ENCODE measurements around the gene MLNR. TPM values are rescaled to one million over a fixed set of nuclear protein-coding genes. Genes with fewer than 3 reads are reported as not detected.

The MLNR gene
- total and polyA plus RNA-seq, 4 experiments from 2014 or later: not detected

GRCh38 chr13:49246850-49247642 is 26.9 kb downstream of the MLNR start:
- Mint-ChIP-seq H3K4me3 (peak overlapping the region; percentile 94 to 99 (median 97)), H3K9me3 (peaks cover 0 to 6% (median 0%) of the 10 kb centered on the region in 8 donors), H3K36me3 (peaks cover 0 to 23% of the 10 kb centered on the region in 2 donors), H3K4me1 (peaks cover 21 to 47% (median 34%) of the 10 kb centered on the region in 4 donors), H3K27me3 (peaks cover 0 to 4% of the 10 kb centered on the region in 2 donors), H3K27ac (peak overlapping the region; percentile 95 to 99 (median 97))
- no peak for DNase-seq
- H3K27ac ChIP-seq (ENCODE audit: low read depth, low read length): peak overlapping the region; percentile 89
- POLR2A ChIA-PET (ENCODE audit: partially characterized antibody): interaction anchor here (0.9 to 2.5 kb wide), 4 partner anchors 11 to 338 kb away, joined by 3 to 33 read pairs (median 6); partner anchors contain the start of genes FNDC3A, MLNR and RCBTB1
- peak overlapping the region; percentile 86 to 89 for H3K4me3 ChIP-seq (ENCODE audit: low read length in 2 of 2)
- H3K9me3 ChIP-seq (ENCODE audit: control insufficient read depth in 1 of 2, low read length in 2 of 2): no peaks in the 10 kb centered on the region
- intact Hi-C loops (cut with micrococcal nuclease): loop anchor here (1.0 to 5.0 kb wide), 5 partner anchors 10 to 545 kb away; partner anchors contain the start of genes KPNA3, PHF11 and RCBTB1
- no peaks in the 10 kb centered on the region for H3K27me3 ChIP-seq (ENCODE audit: insufficient read depth, low read length)
- CTCF ChIA-PET (ENCODE audit: partially characterized antibody): interaction anchor here (1.7 to 3.0 kb wide), 5 partner anchors 9 to 36 kb away, joined by 7 to 17 read pairs (median 9); no protein-coding TSS in a partner anchor
- H3K36me3 ChIP-seq (ENCODE audit: insufficient read depth, low read length): peaks cover under 1% of the 10 kb centered on the region
- H3K4me1 ChIP-seq (ENCODE audit: insufficient read depth, low read length): peaks cover 40% of the 10 kb centered on the region

GRCh38 chr13:49247643-49248621 is 27.8 kb downstream of the MLNR start, which contains the start of gene CDADC1:
CDADC1 (plus strand) TSS chr13:49247925; CDS start chr13:49248038, 113 bp downstream.
- ChIA-PET CTCF (ENCODE audit: partially characterized antibody) (interaction anchor here (0.9 to 3.0 kb wide), 10 partner anchors 8 to 272 kb away, joined by 3 to 17 read pairs (median 7); partner anchors contain the start of genes CAB39L, FNDC3A and SETDB2), POLR2A (ENCODE audit: partially characterized antibody) (interaction anchor here (0.9 to 2.5 kb wide), 8 partner anchors 10 to 337 kb away, joined by 3 to 33 read pairs (median 6); partner anchors contain the start of genes CAB39L, FNDC3A, MLNR and RCBTB1)
- Mint-ChIP-seq H3K27me3 (peaks cover 0 to 4% of the 10 kb centered on the region in 2 donors), H3K27ac (peak within 1 kb of the TSS; percentile 95 to 99 (median 97)), H3K36me3 (peaks cover 0 to 23% of the 10 kb centered on the region in 2 donors), H3K4me1 (peaks cover 24 to 51% (median 38%) of the 10 kb centered on the region in 4 donors), H3K4me3 (peak within 1 kb of the TSS; percentile 94 to 99 (median 97)), H3K9me3 (peaks cover 0 to 2% (median 0%) of the 10 kb centered on the region in 8 donors)
- peak within 1 kb of the TSS; percentile 86 to 89 for H3K4me3 ChIP-seq (ENCODE audit: low read length in 2 of 2)
- no peaks in the 10 kb centered on the region for H3K27me3 ChIP-seq (ENCODE audit: insufficient read depth, low read length)
- intact Hi-C loops (cut with micrococcal nuclease): loop anchor here (1.0 to 5.0 kb wide), 6 partner anchors 9 to 544 kb away; partner anchors contain the start of genes KPNA3, PHF11 and RCBTB1
- peak; percentile 77 to 87 (median 81) for DNase-seq
- H3K9me3 ChIP-seq (ENCODE audit: control insufficient read depth in 1 of 2, low read length in 2 of 2): no peaks in the 10 kb centered on the region
- H3K4me1 ChIP-seq (ENCODE audit: insufficient read depth, low read length): peaks cover 48% of the 10 kb centered on the region
- peaks cover 3% of the 10 kb centered on the region for H3K36me3 ChIP-seq (ENCODE audit: insufficient read depth, low read length)
- H3K27ac ChIP-seq (ENCODE audit: low read depth, low read length): peak within 1 kb of the TSS; percentile 89

GRCh38 chr13:49248622-49249002 is 28.5 kb downstream of the MLNR start:
- Histone ChIP-seq H3K9me3 (ENCODE audit: control insufficient read depth in 1 of 2, low read length in 2 of 2) (no peaks in the 10 kb centered on the region), H3K4me1 (ENCODE audit: insufficient read depth, low read length) (peaks cover 54% of the 10 kb centered on the region), H3K36me3 (ENCODE audit: insufficient read depth, low read length) (peaks cover 3% of the 10 kb centered on the region), H3K4me3 (ENCODE audit: low read length in 2 of 2) (peak overlapping the region; percentile 86 to 89), H3K27ac (ENCODE audit: low read depth, low read length) (peak overlapping the region; percentile 89), H3K27me3 (ENCODE audit: insufficient read depth, low read length) (no peaks in the 10 kb centered on the region)
- Mint-ChIP-seq H3K4me1 (peaks cover 28 to 58% (median 43%) of the 10 kb centered on the region in 4 donors), H3K36me3 (peaks cover 0 to 23% of the 10 kb centered on the region in 2 donors), H3K27ac (peak overlapping the region; percentile 95 to 99 (median 97)), H3K27me3 (peaks cover 0 to 1% of the 10 kb centered on the region in 2 donors), H3K9me3 (peaks cover 0 to 2% (median 0%) of the 10 kb centered on the region in 8 donors), H3K4me3 (peak overlapping the region; percentile 94 to 99 (median 97))
- POLR2A ChIA-PET (ENCODE audit: partially characterized antibody): interaction anchor here (1.2 to 2.5 kb wide), 7 partner anchors 10 to 337 kb away, joined by 3 to 33 read pairs (median 7); partner anchors contain the start of genes CAB39L, FNDC3A, RCBTB1 and SETDB2
- intact Hi-C loops (cut with micrococcal nuclease): loop anchor here (2.0 to 5.0 kb wide), 4 partner anchors 32 to 544 kb away; partner anchors contain the start of genes KPNA3, PHF11 and RCBTB1
- DNase-seq: peak in 2 of 5 donors; percentile 23 to 25
- CTCF ChIA-PET (ENCODE audit: partially characterized antibody): interaction anchor here (0.9 to 3.0 kb wide), 10 partner anchors 8 to 273 kb away, joined by 3 to 17 read pairs (median 7); partner anchors contain the start of genes CAB39L, FNDC3A and SETDB2

DNA sequence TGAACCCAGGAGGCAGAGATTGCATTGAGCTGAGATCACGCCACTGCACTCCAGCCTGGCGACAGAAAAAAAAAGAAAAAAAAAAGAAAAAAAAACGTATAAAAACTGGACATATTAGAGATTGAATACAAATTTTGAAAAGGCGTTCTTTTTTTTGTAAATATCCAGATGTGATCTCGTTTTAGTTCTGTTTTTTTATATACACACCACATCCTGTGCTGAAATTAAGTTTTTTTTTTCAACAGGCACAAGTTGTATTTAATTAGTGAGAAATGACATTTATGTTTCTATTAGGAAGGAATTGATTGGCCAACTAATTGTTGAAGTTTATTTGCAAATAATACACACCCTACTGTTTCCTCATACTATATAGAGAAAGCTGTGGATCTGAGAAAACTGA is 31.2 kb downstream of the MLNR start:
- no peaks in the 10 kb centered on the region for H3K27me3 ChIP-seq (ENCODE audit: insufficient read depth, low read length)
- no peaks in the 10 kb centered on the region for H3K27me3 Mint-ChIP-seq
- CTCF ChIA-PET (ENCODE audit: partially characterized antibody): interaction anchor here (1.0 to 1.8 kb wide), 3 partner anchors 10 to 36 kb away, joined by 3 to 7 read pairs (median 5); no protein-coding TSS in a partner anchor

GRCh38 chr13:49253310-49253709 is 33.2 kb downstream of the MLNR start:
- peaks cover 8% of the 10 kb centered on the region for H3K36me3 ChIP-seq (ENCODE audit: insufficient read depth, low read length)
- ChIA-PET CTCF (ENCODE audit: partially characterized antibody) (no interaction called here), POLR2A (ENCODE audit: partially characterized antibody) (interaction anchor here (1.9 kb wide), 1 partner anchor 277 kb away, joined by 4 read pairs; the partner anchor contains the start of gene FNDC3A)
- H3K27ac ChIP-seq (ENCODE audit: low read depth, low read length): no peak overlapping the region
- H3K9me3 Mint-ChIP-seq: peaks cover 0 to 2% (median 0%) of the 10 kb centered on the region in 8 donors
- H3K27me3 ChIP-seq (ENCODE audit: insufficient read depth, low read length): no peaks in the 10 kb centered on the region
- no peak overlapping the region for H3K4me3 ChIP-seq (ENCODE audit: low read length in 2 of 2)
- DNase-seq: no peak
- peak overlapping the region in 3 of 8 donors; percentile 1 to 19 (median 12) for H3K4me3 Mint-ChIP-seq
- peaks cover 36 to 80% (median 57%) of the 10 kb centered on the region in 4 donors for H3K4me1 Mint-ChIP-seq
- no peaks in the 10 kb centered on the region for H3K27me3 Mint-ChIP-seq
- intact Hi-C loops (cut with micrococcal nuclease): no loop called here
- peaks cover 62% of the 10 kb centered on the region for H3K4me1 ChIP-seq (ENCODE audit: insufficient read depth, low read length)
- no peaks in the 10 kb centered on the region for H3K9me3 ChIP-seq (ENCODE audit: control insufficient read depth in 1 of 2, low read length in 2 of 2)
- H3K27ac Mint-ChIP-seq: peak overlapping the region in 6 of 7 donors; percentile 6 to 90 (median 64)
- peaks cover 16 to 44% of the 10 kb centered on the region in 2 donors for H3K36me3 Mint-ChIP-seq

More for the DNA sequence above, 31.2 kb downstream of the MLNR start:
- Histone ChIP-seq H3K4me1 (ENCODE audit: insufficient read depth, low read length) (peaks cover 62% of the 10 kb centered on the region), H3K4me3 (ENCODE audit: low read length in 2 of 2) (no peak overlapping the region), H3K9me3 (ENCODE audit: control insufficient read depth in 1 of 2, low read length in 2 of 2) (no peaks in the 10 kb centered on the region), H3K36me3 (ENCODE audit: insufficient read depth, low read length) (peaks cover 8% of the 10 kb centered on the region), H3K27ac (ENCODE audit: low read depth, low read length) (no peak overlapping the region)
- POLR2A ChIA-PET (ENCODE audit: partially characterized antibody): no interaction called here
- intact Hi-C loops (cut with micrococcal nuclease): no loop called here
- Mint-ChIP-seq H3K4me3 (no peak overlapping the region), H3K27ac (peak overlapping the region in 2 of 7 donors; percentile 37 to 56), H3K36me3 (peaks cover 11 to 38% of the 10 kb centered on the region in 2 donors), H3K4me1 (peaks cover 38 to 79% (median 59%) of the 10 kb centered on the region in 4 donors), H3K9me3 (peaks cover 0 to 2% (median 0%) of the 10 kb centered on the region in 8 donors)
- no peak for DNase-seq

- Histone ChIP-seq H3K9me3 (ENCODE audit: control insufficient read depth in 1 of 2, low read length in 2 of 2) (no peaks in the 10 kb centered on the region), H3K36me3 (ENCODE audit: insufficient read depth, low read length) (peaks cover 8% of the 10 kb centered on the region), H3K4me1 (ENCODE audit: insufficient read depth, low read length) (peaks cover 62% of the 10 kb centered on the region), H3K4me3 (ENCODE audit: low read length in 2 of 2) (no peak overlapping the region), H3K27me3 (ENCODE audit: insufficient read depth, low read length) (no peaks in the 10 kb centered on the region), H3K27ac (ENCODE audit: low read depth, low read length) (no peak overlapping the region)
- Mint-ChIP-seq H3K27me3 (no peaks in the 10 kb centered on the region), H3K9me3 (no peaks in the 10 kb centered on the region), H3K4me1 (peaks cover 32 to 77% (median 54%) of the 10 kb centered on the region in 4 donors), H3K27ac (peak overlapping the region; percentile 36 to 90 (median 77)), H3K36me3 (peaks cover 16 to 39% of the 10 kb centered on the region in 2 donors), H3K4me3 (peak overlapping the region in 4 of 8 donors; percentile 7 to 50 (median 26))
- POLR2A ChIA-PET (ENCODE audit: partially characterized antibody): interaction anchor here (1.9 kb wide), 1 partner anchor 278 kb away, joined by 4 read pairs; the partner anchor contains the start of gene FNDC3A
- intact Hi-C loops (cut with micrococcal nuclease): no loop called here
- DNase-seq: no peak
- CTCF ChIA-PET (ENCODE audit: partially characterized antibody): no interaction called here
Measured at GRCh38 chr13:49254007-49254406, 33.9 kb downstream of the MLNR start.
